Panc1 (cell line): ENCODE data around the gene ZMAT5. TPM values are rescaled to one million over a fixed set of nuclear protein-coding genes. Genes with fewer than 3 reads are reported as not detected.

ENCODE experiments used
- ATAC-seq: fragments of 200-7000 bp; cut with Tn5 transposase; 2 replicates; pipeline ENCODE4 v1.9.1; 2020; ENCODE audit warnings: mild to moderate bottlenecking, moderate library complexity
- BruUV-seq: library from RNA; stranded (reverse); fragments of 400-500 nt; replicated peaks from 2 replicates; lab custom pipeline; 2021; lab: Mats Ljungman, UMichigan
- CTCF ChIA-PET: fragments of 300-600 bp; sonication (Branson Sonifier 250); formaldehyde crosslinking; loops from one replicate; lab custom pipeline; 2022; ENCODE audit warnings: antibody characterized with exemption; lab: Charles Lee
- POLR2A ChIA-PET: fragments of 300-600 bp; sonication (Branson Sonifier 250); formaldehyde crosslinking; loops from one replicate; lab custom pipeline; 2022; ENCODE audit warnings: antibody characterized with exemption; lab: Charles Lee
- DNase-seq: peaks from one replicate; pipeline ENCODE4 v3.0.0-alpha.2; 2010; ENCODE audit warnings: low read depth, low spot score
- H3K27ac ChIP-seq: 2 replicates; pipeline ENCODE4 v1.5.1; 2011; ENCODE audit warnings: mild to moderate bottlenecking, low read length, inconsistent platforms
- H3K27me3 ChIP-seq: fragments of 200-500 bp; sonication (Bioruptor generic); 2 replicates; pipeline ENCODE4 v1.6.0; 2014; ENCODE audit warnings: low read length, inconsistent platforms; ENCODE audit not compliant: control insufficient read depth, insufficient read depth
- H3K36me3 ChIP-seq: fragments of 200-500 bp; sonication (Bioruptor generic); 2 replicates; pipeline ENCODE4 v1.5.1; 2014; ENCODE audit warnings: inconsistent platforms, mild to moderate bottlenecking, low read length, moderate library complexity; ENCODE audit not compliant: control insufficient read depth, insufficient read depth
- H3K4me1 ChIP-seq: 2 replicates; pipeline ENCODE4 v1.5.1; 2011; ENCODE audit warnings: inconsistent platforms, mild to moderate bottlenecking, low read length, moderate library complexity; ENCODE audit not compliant: control insufficient read depth, insufficient read depth
- H3K4me3 ChIP-seq, 2 experiments: 2 replicates each; pipeline ENCODE4 v1.5.1; 2011 to 2012; ENCODE audit warnings: low read depth in 2 of 2, low read length in 2 of 2, mild to moderate bottlenecking in 2 of 2, inconsistent platforms in 1 of 2, moderate library complexity in 1 of 2
- H3K9me3 ChIP-seq: fragments of 200-500 bp; sonication (Bioruptor generic); 2 replicates; pipeline ENCODE4 v1.5.1; 2014; ENCODE audit warnings: low read depth, mild to moderate bottlenecking, inconsistent platforms, low read length, moderate library complexity; ENCODE audit not compliant: control insufficient read depth, insufficient read depth
- CTCF ChIP-seq: fragments of 450-650 bp; IDR thresholded peaks from 2 replicates; pipeline ENCODE4 v1.5.1; 2017; ENCODE audit warnings: mild to moderate bottlenecking
- POLR2AphosphoS5 ChIP-seq: IDR thresholded peaks from 2 replicates; pipeline ENCODE4 v1.6.1; 2012; ENCODE audit warnings: mild to moderate bottlenecking, low read depth, low read length, moderate library complexity
- REST ChIP-seq, 2 experiments: IDR thresholded peaks; 2 replicates each; pipeline ENCODE4 v1.6.1; 2011 to 2012; ENCODE audit warnings: low read depth in 2 of 2, control low read depth in 1 of 2, low read length in 1 of 2, mild to moderate bottlenecking in 1 of 2, moderate library complexity in 1 of 2; ENCODE audit not compliant: insufficient read depth in 1 of 2
- SIN3A ChIP-seq: IDR thresholded peaks from 2 replicates; pipeline ENCODE4 v1.6.1; 2012; ENCODE audit warnings: low read depth, mild to moderate bottlenecking, low read length, moderate library complexity, borderline replicate concordance; ENCODE audit not compliant: insufficient read depth
- TCF7L2 ChIP-seq: IDR thresholded peaks from 2 replicates; pipeline ENCODE4 v1.6.1; 2011; ENCODE audit warnings: mild to moderate bottlenecking, low read depth, low read length, inconsistent platforms
- in situ Hi-C: cut with HindIII; loops from 2 replicates; pipeline ENCODE4 v1.10.0; 2016; ENCODE audit warnings: low sequenced_read_pairs, low pct_unique_long_range_greater_than_20kb
- intact Hi-C: fragments of 100-400 bp; cut with micrococcal nuclease; formaldehyde crosslinking; loops from one replicate; pipeline ENCODE4 v1.10.0; 2022; ENCODE audit not compliant: unreplicated experiment
- total RNA-seq: library from RNA; stranded (reverse); gene quantifications from one replicate; pipeline ENCODE4 v1.2.1, GENCODE V29; 2021; ENCODE audit not compliant: unreplicated experiment

The ZMAT5 gene
- total RNA-seq, 1 experiment from 2014 or later, result 22.4 TPM

DNA sequence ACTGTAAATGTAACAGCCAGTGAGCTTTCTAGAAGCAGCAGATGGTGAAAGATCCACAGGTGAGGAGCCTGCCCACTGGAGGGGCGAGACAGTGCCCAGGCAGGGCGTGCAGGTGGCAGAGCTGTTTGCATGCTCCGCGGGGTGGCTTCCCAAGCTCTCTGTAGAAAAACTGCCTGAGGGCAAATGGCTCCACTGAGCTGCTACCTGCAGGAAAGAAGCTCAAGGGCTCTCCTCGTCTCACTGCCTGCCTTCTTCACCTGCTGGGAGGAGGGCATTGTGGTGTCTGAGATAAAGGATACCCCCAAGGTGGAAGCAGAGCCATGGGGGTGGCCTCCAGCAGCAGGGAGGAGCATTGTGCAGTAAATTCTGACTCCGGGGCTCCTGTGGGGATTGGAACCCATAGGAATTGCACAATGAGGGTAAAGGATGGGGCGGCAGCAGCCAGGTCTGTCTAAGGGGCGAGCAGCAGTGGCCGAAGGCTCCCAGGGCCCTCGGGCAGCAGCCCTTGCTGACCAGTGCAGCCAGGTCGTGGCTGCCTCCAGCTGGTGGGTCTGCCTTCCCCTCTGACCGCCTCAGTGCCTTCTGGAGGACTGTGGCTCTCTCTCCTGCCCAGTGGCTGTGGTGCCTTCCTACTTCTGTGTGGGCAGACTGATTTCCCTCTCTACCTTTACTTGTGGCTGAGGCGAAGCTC, 75.0 kb downstream of the ZMAT5 start:
- no peak for TF ChIP-seq CTCF
- TF ChIP-seq POLR2AphosphoS5, result no peak
- no peak for TF ChIP-seq TCF7L2
- TF ChIP-seq SIN3A, result no peak
- TF ChIP-seq REST (IDR thresholded peaks at IDR 0.05; ENCODE audit: insufficient read depth in 1 of 2, low read depth in 2 of 2, low read length in 1 of 2), result no peak
- in situ Hi-C loops, result no loop called here
- DNase-seq, result no peak
- POLR2A ChIA-PET, result no interaction called here
- no peak for ATAC-seq
- H3K4me3 ChIP-seq, result no peak overlapping the region
- H3K36me3 ChIP-seq, result no peaks in the 10 kb centered on the region; the same call in 1 of the 2 replicates
- no peaks in the 10 kb centered on the region for H3K27me3 ChIP-seq
- intact Hi-C loops, result no loop called here
- no peak overlapping the region for H3K27ac ChIP-seq
- CTCF ChIA-PET, result no interaction called here
- no peaks in the 10 kb centered on the region for H3K9me3 ChIP-seq
- no TSS peak for BruUV-seq
- H3K4me1 ChIP-seq, result no peaks in the 10 kb centered on the region; the same call in 1 of the 2 replicates

- no peak for DNase-seq
- Histone ChIP-seq H3K9me3 (no peaks in the 10 kb centered on the region), H3K27me3 (no peaks in the 10 kb centered on the region), H3K27ac (no peak overlapping the region), H3K4me1 (no peaks in the 10 kb centered on the region; the same call in 1 of the 2 replicates), H3K4me3 (no peak overlapping the region), H3K36me3 (no peaks in the 10 kb centered on the region; the same call in 1 of the 2 replicates)
- POLR2A ChIA-PET, result no interaction called here
- intact Hi-C loops (no loop called here), in situ Hi-C loops (no loop called here)
- no peak for ATAC-seq
- BruUV-seq, result no TSS peak
- TF ChIP-seq CTCF (no peak), REST (IDR thresholded peaks at IDR 0.05; ENCODE audit: insufficient read depth in 1 of 2, low read depth in 2 of 2, low read length in 1 of 2) (no peak), POLR2AphosphoS5 (no peak), TCF7L2 (no peak), SIN3A (no peak)
- CTCF ChIA-PET, result interaction anchor here (0.6 to 0.9 kb wide), 2 partner anchors 25 to 38 kb away, joined by 3 to 6 read pairs; no protein-coding TSS in a partner anchor
Observed at GRCh38 chr22:29690476-29690875, 76.3 kb downstream of the ZMAT5 start.
